K562 (cell line): ENCODE results near the gene TMEM39B. TPM values are rescaled to one million over a fixed set of nuclear protein-coding genes. Genes with fewer than 3 reads are reported as not detected.

Experiments
- MEF2A ChIP-seq: IDR thresholded peaks from 2 replicates; pipeline ENCODE4 v1.6.1; 2011; ENCODE audit warnings: low read depth, mild to moderate bottlenecking, low read length, moderate library complexity; ENCODE audit not compliant: control insufficient read depth
- NFYB ChIP-seq: IDR thresholded peaks from 2 replicates; pipeline ENCODE4 v1.6.1; 2011; ENCODE audit warnings: mild to moderate bottlenecking, moderate library complexity; ENCODE audit not compliant: insufficient read length; ENCODE audit errors: extremely low read depth
- NR1H2 ChIP-seq: sonication (generic); formaldehyde crosslinking; IDR thresholded peaks from 2 replicates; pipeline ENCODE4 v1.4.0; 2020; ENCODE audit warnings: mild to moderate bottlenecking, missing genetic modification reagents
- PHF8 ChIP-seq: fragments of 200-600 bp; sonication (generic); IDR thresholded peaks from 2 replicates; pipeline ENCODE4 v1.6.1; 2012; ENCODE audit warnings: mixed run types, mild to moderate bottlenecking, inconsistent platforms, low read length, moderate library complexity, borderline replicate concordance
- POLR2H ChIP-seq: IDR thresholded peaks from 2 replicates; pipeline ENCODE4 v1.6.1; 2016; ENCODE audit warnings: missing genetic modification characterization, low read depth, mild to moderate bottlenecking, control low read depth, missing compliant biosample characterization, moderate library complexity
- POLR3A ChIP-seq: IDR thresholded peaks from 2 replicates; pipeline ENCODE4 v1.6.1; 2011; ENCODE audit warnings: borderline replicate concordance, mild to moderate bottlenecking, moderate library complexity; ENCODE audit not compliant: insufficient read length, insufficient read depth; ENCODE audit errors: extremely low read depth
- SMAD4 ChIP-seq: fragments of 250-450 bp; sonication (Bioruptor Pico); conservative IDR thresholded peaks from 2 replicates; pipeline ENCODE4 v1.8.0; 2021; ENCODE audit warnings: inconsistent platforms, mild to moderate bottlenecking, moderate library complexity
- YBX1 ChIP-seq: fragments of 450-650 bp; IDR thresholded peaks from 2 replicates; pipeline ENCODE4 v1.7.1; 2016; ENCODE audit warnings: mild to moderate bottlenecking
- ZNF184 ChIP-seq: sonication (generic); formaldehyde crosslinking; IDR thresholded peaks from 2 replicates; pipeline ENCODE4 v1.5.0; 2020; ENCODE audit warnings: missing genetic modification reagents
- ZNF584 ChIP-seq: fragments of 200-800 bp; sonication (Bioruptor generic); IDR thresholded peaks from 2 replicates; pipeline ENCODE4 v1.6.1; 2016; ENCODE audit warnings: low read depth, mild to moderate bottlenecking, missing genetic modification characterization, missing compliant biosample characterization
- ZNF695 ChIP-seq: fragments of 450-650 bp; formaldehyde crosslinking; IDR thresholded peaks from 2 replicates; pipeline ENCODE4 v1.4.0; 2020; ENCODE audit warnings: mild to moderate bottlenecking, moderate library complexity
- ZNF785 ChIP-seq: fragments of 250-450 bp; sonication (Bioruptor Pico); IDR thresholded peaks from 2 replicates; pipeline ENCODE4 v1.4.0; 2020; ENCODE audit warnings: mild to moderate bottlenecking
- ZSCAN29 ChIP-seq: fragments of 450-650 bp; IDR thresholded peaks from 2 replicates; pipeline ENCODE4 v1.6.1; 2017
- polyA plus RNA-seq, 8 experiments: library from polyadenylated mRNA; depleted of rRNA in 4 of 8; stranded (reverse) in 5 of 8; unstranded in 3 of 8; fragments of >200 nt; fragmentation: Nextera tagmentation in 2 of 8; fragmentation: Illumina TruSeq in 1 of 8; extraction: Ambion mirVana in 2 of 8; extraction: Trizol in 1 of 8; gene quantifications; 2 replicates each; pipeline versions ENCODE4 v1.2.1 to v1.2.3, GENCODE V29; 2011 to 2014; ENCODE audit warnings: inconsistent platforms in 1 of 8, missing spikeins in 1 of 8
- total RNA-seq, 7 experiments: library from RNA; depleted of rRNA in 6 of 7; stranded (reverse); fragments of >200 nt in 6 of 7; fragmentation: Illumina TruSeq in 2 of 7; extraction: Trizol in 2 of 7; gene quantifications; 2 replicates each; pipeline versions ENCODE4 v1.2.1 to v1.2.3, GENCODE V29; 2011 to 2021; ENCODE audit warnings: low replicate concordance in 1 of 7
- TF ChIP-seq, protein P1 (sequence below): sonication (generic); formaldehyde crosslinking; IDR thresholded peaks from 2 replicates; pipeline ENCODE4 v1.8.0; 2022; ENCODE audit warnings: mild to moderate bottlenecking, missing genetic modification reagents
- TF ChIP-seq, protein P2 (sequence below): IDR thresholded peaks from 2 replicates; pipeline ENCODE4 v1.6.1; 2012; ENCODE audit warnings: low read depth, low read length, improper control_type of control experiment, borderline replicate concordance
- TF ChIP-seq, protein P3 (sequence below): sonication (generic); formaldehyde crosslinking; IDR thresholded peaks from 2 replicates; pipeline ENCODE4 v1.8.1; 2023; ENCODE audit warnings: mild to moderate bottlenecking, missing genetic modification reagents
- TF ChIP-seq, protein P4 (sequence below): IDR thresholded peaks from 2 replicates; pipeline ENCODE4 v1.6.1; 2014; ENCODE audit warnings: antibody characterized with exemption
- TF ChIP-seq, protein P5 (sequence below): fragments of 450-650 bp; conservative IDR thresholded peaks from 2 replicates; pipeline ENCODE4 v1.6.1; 2016; ENCODE audit warnings: missing genetic modification characterization, low read depth, mild to moderate bottlenecking, missing compliant biosample characterization, moderate library complexity
- TF ChIP-seq, protein P6 (sequence below): fragments of 450-650 bp; formaldehyde crosslinking; IDR thresholded peaks from 2 replicates; pipeline ENCODE4 v1.4.0; 2020; ENCODE audit warnings: mild to moderate bottlenecking, mixed read lengths

TMEM39B gene
- total and polyA plus RNA-seq, 9 of the 15 experiments (the other 6 are each of a cell fraction or from before 2014, with no cell fraction given): 0.92 to 28.5 (median 9.7) TPM

DNA sequence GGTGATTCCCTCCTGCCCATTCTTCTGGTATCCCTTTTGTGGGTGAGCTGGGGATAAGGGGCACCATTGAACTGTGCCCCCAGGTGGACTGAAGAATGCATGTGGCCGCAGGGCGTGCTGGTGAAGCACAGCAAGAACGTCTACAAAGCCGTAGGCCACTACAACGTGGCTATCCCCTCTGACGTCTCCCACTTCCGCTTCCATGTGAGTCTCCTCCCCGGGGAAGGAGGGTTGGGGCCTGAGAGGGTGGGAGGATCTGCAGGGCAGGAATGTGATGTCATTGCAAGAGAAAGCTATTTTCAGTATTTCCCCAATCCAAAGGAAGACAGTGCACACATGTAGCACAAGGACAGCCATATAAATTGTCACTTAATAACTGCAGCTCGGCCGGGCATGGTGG, 27.6 kb downstream of the TMEM39B start (continued):
- no peak for TF ChIP-seq POLR2H
- TF ChIP-seq, protein P1, sequence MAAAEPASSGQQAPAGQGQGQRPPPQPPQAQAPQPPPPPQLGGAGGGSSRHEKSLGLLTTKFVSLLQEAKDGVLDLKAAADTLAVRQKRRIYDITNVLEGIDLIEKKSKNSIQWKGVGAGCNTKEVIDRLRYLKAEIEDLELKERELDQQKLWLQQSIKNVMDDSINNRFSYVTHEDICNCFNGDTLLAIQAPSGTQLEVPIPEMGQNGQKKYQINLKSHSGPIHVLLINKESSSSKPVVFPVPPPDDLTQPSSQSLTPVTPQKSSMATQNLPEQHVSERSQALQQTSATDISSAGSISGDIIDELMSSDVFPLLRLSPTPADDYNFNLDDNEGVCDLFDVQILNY (CRISPR knock-in tag): no peak
- TF ChIP-seq SMAD4 (CRISPR knock-in tag): no peak
- TF ChIP-seq, protein P2, sequence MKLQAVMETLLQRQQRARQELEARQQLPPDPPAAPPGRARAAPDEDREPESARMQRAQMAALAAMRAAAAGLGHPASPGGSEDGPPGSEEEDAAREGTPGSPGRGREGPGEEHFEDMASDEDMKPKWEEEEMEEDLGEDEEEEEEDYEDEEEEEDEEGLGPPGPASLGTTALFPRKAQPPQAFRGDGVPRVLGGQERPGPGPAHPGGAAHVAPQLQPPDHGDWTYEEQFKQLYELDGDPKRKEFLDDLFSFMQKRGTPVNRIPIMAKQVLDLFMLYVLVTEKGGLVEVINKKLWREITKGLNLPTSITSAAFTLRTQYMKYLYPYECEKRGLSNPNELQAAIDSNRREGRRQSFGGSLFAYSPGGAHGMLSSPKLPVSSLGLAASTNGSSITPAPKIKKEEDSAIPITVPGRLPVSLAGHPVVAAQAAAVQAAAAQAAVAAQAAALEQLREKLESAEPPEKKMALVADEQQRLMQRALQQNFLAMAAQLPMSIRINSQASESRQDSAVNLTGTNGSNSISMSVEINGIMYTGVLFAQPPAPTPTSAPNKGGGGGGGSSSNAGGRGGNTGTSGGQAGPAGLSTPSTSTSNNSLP: no peak
- TF ChIP-seq, protein P3, sequence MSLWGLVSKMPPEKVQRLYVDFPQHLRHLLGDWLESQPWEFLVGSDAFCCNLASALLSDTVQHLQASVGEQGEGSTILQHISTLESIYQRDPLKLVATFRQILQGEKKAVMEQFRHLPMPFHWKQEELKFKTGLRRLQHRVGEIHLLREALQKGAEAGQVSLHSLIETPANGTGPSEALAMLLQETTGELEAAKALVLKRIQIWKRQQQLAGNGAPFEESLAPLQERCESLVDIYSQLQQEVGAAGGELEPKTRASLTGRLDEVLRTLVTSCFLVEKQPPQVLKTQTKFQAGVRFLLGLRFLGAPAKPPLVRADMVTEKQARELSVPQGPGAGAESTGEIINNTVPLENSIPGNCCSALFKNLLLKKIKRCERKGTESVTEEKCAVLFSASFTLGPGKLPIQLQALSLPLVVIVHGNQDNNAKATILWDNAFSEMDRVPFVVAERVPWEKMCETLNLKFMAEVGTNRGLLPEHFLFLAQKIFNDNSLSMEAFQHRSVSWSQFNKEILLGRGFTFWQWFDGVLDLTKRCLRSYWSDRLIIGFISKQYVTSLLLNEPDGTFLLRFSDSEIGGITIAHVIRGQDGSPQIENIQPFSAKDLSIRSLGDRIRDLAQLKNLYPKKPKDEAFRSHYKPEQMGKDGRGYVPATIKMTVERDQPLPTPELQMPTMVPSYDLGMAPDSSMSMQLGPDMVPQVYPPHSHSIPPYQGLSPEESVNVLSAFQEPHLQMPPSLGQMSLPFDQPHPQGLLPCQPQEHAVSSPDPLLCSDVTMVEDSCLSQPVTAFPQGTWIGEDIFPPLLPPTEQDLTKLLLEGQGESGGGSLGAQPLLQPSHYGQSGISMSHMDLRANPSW (CRISPR knock-in tag): no peak
- TF ChIP-seq YBX1: no peak
- TF ChIP-seq ZNF584: 0 out of 2 replicates have a peak, but pooled peaks have one; percentile 40
- no peak for TF ChIP-seq ZNF184 (CRISPR knock-in tag)
- TF ChIP-seq ZSCAN29: no peak
- TF ChIP-seq ZNF785: no peak
- TF ChIP-seq, protein P4, sequence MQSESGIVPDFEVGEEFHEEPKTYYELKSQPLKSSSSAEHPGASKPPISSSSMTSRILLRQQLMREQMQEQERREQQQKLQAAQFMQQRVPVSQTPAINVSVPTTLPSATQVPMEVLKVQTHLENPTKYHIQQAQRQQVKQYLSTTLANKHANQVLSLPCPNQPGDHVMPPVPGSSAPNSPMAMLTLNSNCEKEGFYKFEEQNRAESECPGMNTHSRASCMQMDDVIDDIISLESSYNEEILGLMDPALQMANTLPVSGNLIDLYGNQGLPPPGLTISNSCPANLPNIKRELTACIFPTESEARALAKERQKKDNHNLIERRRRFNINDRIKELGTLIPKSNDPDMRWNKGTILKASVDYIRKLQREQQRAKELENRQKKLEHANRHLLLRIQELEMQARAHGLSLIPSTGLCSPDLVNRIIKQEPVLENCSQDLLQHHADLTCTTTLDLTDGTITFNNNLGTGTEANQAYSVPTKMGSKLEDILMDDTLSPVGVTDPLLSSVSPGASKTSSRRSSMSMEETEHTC: no peak
- TF ChIP-seq MEF2A: no peak
- no peak for TF ChIP-seq POLR3A
- no peak for TF ChIP-seq ZNF695 (CRISPR knock-in tag)
- TF ChIP-seq, protein P5, sequence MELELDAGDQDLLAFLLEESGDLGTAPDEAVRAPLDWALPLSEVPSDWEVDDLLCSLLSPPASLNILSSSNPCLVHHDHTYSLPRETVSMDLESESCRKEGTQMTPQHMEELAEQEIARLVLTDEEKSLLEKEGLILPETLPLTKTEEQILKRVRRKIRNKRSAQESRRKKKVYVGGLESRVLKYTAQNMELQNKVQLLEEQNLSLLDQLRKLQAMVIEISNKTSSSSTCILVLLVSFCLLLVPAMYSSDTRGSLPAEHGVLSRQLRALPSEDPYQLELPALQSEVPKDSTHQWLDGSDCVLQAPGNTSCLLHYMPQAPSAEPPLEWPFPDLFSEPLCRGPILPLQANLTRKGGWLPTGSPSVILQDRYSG (tag): no peak
- TF ChIP-seq NFYB: no peak
- TF ChIP-seq, protein P6, sequence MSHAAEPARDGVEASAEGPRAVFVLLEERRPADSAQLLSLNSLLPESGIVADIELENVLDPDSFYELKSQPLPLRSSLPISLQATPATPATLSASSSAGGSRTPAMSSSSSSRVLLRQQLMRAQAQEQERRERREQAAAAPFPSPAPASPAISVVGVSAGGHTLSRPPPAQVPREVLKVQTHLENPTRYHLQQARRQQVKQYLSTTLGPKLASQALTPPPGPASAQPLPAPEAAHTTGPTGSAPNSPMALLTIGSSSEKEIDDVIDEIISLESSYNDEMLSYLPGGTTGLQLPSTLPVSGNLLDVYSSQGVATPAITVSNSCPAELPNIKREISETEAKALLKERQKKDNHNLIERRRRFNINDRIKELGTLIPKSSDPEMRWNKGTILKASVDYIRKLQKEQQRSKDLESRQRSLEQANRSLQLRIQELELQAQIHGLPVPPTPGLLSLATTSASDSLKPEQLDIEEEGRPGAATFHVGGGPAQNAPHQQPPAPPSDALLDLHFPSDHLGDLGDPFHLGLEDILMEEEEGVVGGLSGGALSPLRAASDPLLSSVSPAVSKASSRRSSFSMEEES: no peak
- no peak for TF ChIP-seq NR1H2 (CRISPR knock-in tag)
- peak; percentile 27; the same call in 1 of the 2 replicates for TF ChIP-seq PHF8
